A673 (cell line): ENCODE measurements around the gene KRT82. TPM values are rescaled to one million over a fixed set of nuclear protein-coding genes. Genes with fewer than 3 reads are reported as not detected.

Experiments
- BruUV-seq: library from RNA; stranded (reverse); fragments of 400-500 nt; replicated peaks from 2 replicates; lab custom pipeline; 2021; lab: Mats Ljungman, UMichigan
- CTCF ChIA-PET: fragments of 300-600 bp; sonication (Branson Sonifier 250); formaldehyde crosslinking; loops from one replicate; lab custom pipeline; 2022; ENCODE audit warnings: antibody characterized with exemption; lab: Charles Lee
- POLR2A ChIA-PET: fragments of 300-600 bp; sonication (Branson Sonifier 250); formaldehyde crosslinking; loops from one replicate; lab custom pipeline; 2022; ENCODE audit warnings: antibody characterized with exemption; ENCODE audit not compliant: low non-redundant PET; lab: Charles Lee
- DNase-seq: peaks from one replicate; pipeline ENCODE4 v3.0.0-alpha.2; 2015; ENCODE audit warnings: low spot score
- H3K27ac ChIP-seq: fragments of 200-600 bp; sonication (generic); 2 replicates; pipeline ENCODE4 v1.5.1; 2016; ENCODE audit warnings: mixed run types, low read depth, mild to moderate bottlenecking, mixed read lengths, antibody characterized with exemption, low read length; ENCODE audit not compliant: poor library complexity, severe bottlenecking
- H3K27me3 ChIP-seq: fragments of 200-600 bp; sonication (generic); replicated peaks from 2 replicates; pipeline ENCODE4 v1.6.1; 2017; ENCODE audit warnings: mixed run types, low read depth, mild to moderate bottlenecking, mixed read lengths, antibody characterized with exemption, low read length; ENCODE audit not compliant: insufficient read depth, poor library complexity
- H3K36me3 ChIP-seq: fragments of 200-600 bp; sonication (generic); 2 replicates; pipeline ENCODE4 v1.6.1; 2016; ENCODE audit warnings: mixed run types, mild to moderate bottlenecking, mixed read lengths, antibody characterized with exemption, low read length; ENCODE audit not compliant: insufficient read depth, poor library complexity, severe bottlenecking
- H3K4me1 ChIP-seq: fragments of 200-600 bp; sonication (generic); 2 replicates; pipeline ENCODE4 v1.6.1; 2017; ENCODE audit warnings: mixed run types, mild to moderate bottlenecking, mixed read lengths, antibody characterized with exemption, low read length; ENCODE audit not compliant: insufficient read depth, poor library complexity, severe bottlenecking
- H3K4me3 ChIP-seq: fragments of 200-600 bp; sonication (generic); 2 replicates; pipeline ENCODE4 v1.5.1; 2016; ENCODE audit warnings: low read depth, mixed run types, mild to moderate bottlenecking, mixed read lengths, low read length; ENCODE audit not compliant: poor library complexity, severe bottlenecking
- H3K9me3 ChIP-seq: fragments of 200-600 bp; sonication (generic); 2 replicates; pipeline ENCODE4 v1.6.1; 2016; ENCODE audit warnings: mixed run types, low read depth, mild to moderate bottlenecking, mixed read lengths, antibody characterized with exemption, low read length; ENCODE audit not compliant: poor library complexity, severe bottlenecking
- CTCF ChIP-seq: fragments of 300-800, 200-600 bp; sonication (generic); conservative IDR thresholded peaks from 2 replicates; pipeline ENCODE4 v1.5.1; 2017; ENCODE audit warnings: low read depth, mild to moderate bottlenecking, antibody characterized with exemption, low read length, moderate library complexity, mixed read lengths
- EZH2 ChIP-seq: fragments of 200-600 bp; sonication (generic); IDR thresholded peaks from 2 replicates; pipeline ENCODE4 v1.6.1; 2017; ENCODE audit warnings: borderline replicate concordance, low read depth, mild to moderate bottlenecking, mixed read lengths, antibody characterized with exemption, low read length; ENCODE audit not compliant: poor library complexity, severe bottlenecking
- intact Hi-C: fragments of 100-400 bp; cut with micrococcal nuclease; formaldehyde crosslinking; loops from one replicate; pipeline ENCODE4 v1.10.0; 2022; ENCODE audit not compliant: unreplicated experiment
- total RNA-seq: library from RNA; stranded (reverse); gene quantifications from 2 replicates; pipeline ENCODE4 v1.2.3, GENCODE V29; 2021

The KRT82 gene
- total RNA-seq, 1 experiment from 2014 or later, result not detected

GRCh38 chr12:52415870-52416750, 10.0 kb upstream of the KRT82 start:
- H3K27me3 ChIP-seq, result no peaks in the 10 kb centered on the region
- no TSS peak for BruUV-seq
- no peak for TF ChIP-seq CTCF
- TF ChIP-seq EZH2, result no peak
- peak; percentile 44 for DNase-seq
- H3K27ac ChIP-seq, result no peak overlapping the region
- no peaks in the 10 kb centered on the region for H3K36me3 ChIP-seq
- ChIA-PET POLR2A (no interaction called here), CTCF (no interaction called here)
- intact Hi-C loops, result no loop called here
- no peaks in the 10 kb centered on the region for H3K9me3 ChIP-seq
- no peaks in the 10 kb centered on the region for H3K4me1 ChIP-seq
- H3K4me3 ChIP-seq, result no peak overlapping the region

GRCh38 chr12:52414936-52415335, 8.8 kb upstream of the KRT82 start:
- CTCF ChIA-PET, result no interaction called here
- no peak overlapping the region for H3K4me3 ChIP-seq
- DNase-seq, result no peak
- H3K36me3 ChIP-seq, result no peaks in the 10 kb centered on the region
- H3K27me3 ChIP-seq, result no peaks in the 10 kb centered on the region
- no peak overlapping the region for H3K27ac ChIP-seq
- H3K4me1 ChIP-seq, result no peaks in the 10 kb centered on the region
- POLR2A ChIA-PET, result no interaction called here
- H3K9me3 ChIP-seq, result no peaks in the 10 kb centered on the region
- TF ChIP-seq EZH2, result no peak
- intact Hi-C loops, result no loop called here
- no TSS peak for BruUV-seq

- no TSS peak for BruUV-seq
- no peak for TF ChIP-seq EZH2
- TF ChIP-seq CTCF, result 0 out of 2 replicates have a peak, but pooled peaks have one; percentile 20
- Histone ChIP-seq H3K4me3 (no peak overlapping the region), H3K4me1 (no peaks in the 10 kb centered on the region), H3K27ac (no peak overlapping the region), H3K36me3 (no peaks in the 10 kb centered on the region), H3K9me3 (no peaks in the 10 kb centered on the region), H3K27me3 (no peaks in the 10 kb centered on the region)
- ChIA-PET POLR2A (no interaction called here), CTCF (no interaction called here)
- no peak for DNase-seq
- intact Hi-C loops, result no loop called here
Observed at GRCh38 chr12:52413782-52414345, 7.7 kb upstream of the KRT82 start.
